Measurements from ENCODE around the gene TMEM171. TPM values are rescaled to one million over a fixed set of nuclear protein-coding genes. Genes with fewer than 3 reads are reported as not detected.

The TMEM171 gene
- total RNA-seq, 4 donors from 2014 or later, result 5.9 to 12.6 (median 9.1) TPM

GRCh38 chr5:73176250-73176649, 55.9 kb downstream of the TMEM171 start:
- intact Hi-C loops (cut with DNase I), result no loop called here
- DNase-seq, result no peak
- Histone ChIP-seq H3K4me1 (no peaks in the 10 kb centered on the region), H3K27ac (no peak overlapping the region), H3K27me3 (peaks cover 0 to 27% (median 0%) of the 10 kb centered on the region in 4 donors), H3K36me3 (no peaks in the 10 kb centered on the region), H3K9me3 (no peaks in the 10 kb centered on the region), H3K4me3 (no peak overlapping the region)
- TF ChIP-seq POLR2A (IDR thresholded peaks at IDR 0.05) (no peak), CTCF (IDR thresholded peaks at IDR 0.05) (no peak)
- WGBS, 2 donors, result 81 to 91% methylated on average over 2 of the region's 2 CpGs

- intact Hi-C loops (cut with DNase I), result no loop called here
- no peak for TF ChIP-seq POLR2A (IDR thresholded peaks at IDR 0.05)
- TF ChIP-seq CTCF (IDR thresholded peaks at IDR 0.05), result no peak
- no peaks in the 10 kb centered on the region for H3K9me3 ChIP-seq
- no peaks in the 10 kb centered on the region for H3K4me1 ChIP-seq
- WGBS, 2 donors, result 86 to 91% methylated on average over 5 of the region's 5 CpGs
- no peak overlapping the region for H3K27ac ChIP-seq
- H3K36me3 ChIP-seq, result no peaks in the 10 kb centered on the region
- H3K27me3 ChIP-seq, result peaks cover 0 to 35% (median 0%) of the 10 kb centered on the region in 4 donors
- DNase-seq, result no peak
- no peak overlapping the region for H3K4me3 ChIP-seq
Observed at GRCh38 chr5:73178265-73178664, 57.9 kb downstream of the TMEM171 start.

- Histone ChIP-seq H3K27me3 (peaks cover 0 to 37% (median 0%) of the 10 kb centered on the region in 4 donors), H3K36me3 (no peaks in the 10 kb centered on the region), H3K9me3 (peaks cover 0 to 6% (median 0%) of the 10 kb centered on the region in 3 donors), H3K27ac (no peak overlapping the region), H3K4me1 (no peaks in the 10 kb centered on the region), H3K4me3 (no peak overlapping the region)
- intact Hi-C loops (cut with DNase I), result no loop called here
- TF ChIP-seq POLR2A (IDR thresholded peaks at IDR 0.05), result no peak
- TF ChIP-seq CTCF (IDR thresholded peaks at IDR 0.05), result no peak
- DNase-seq, result no peak
- WGBS, 2 donors, result 63 to 75% methylated on average over 3 of the region's 3 CpGs
Observed at GRCh38 chr5:73179730-73180129, 59.4 kb downstream of the TMEM171 start.

- H3K27ac ChIP-seq, result no peak overlapping the region
- no peak for DNase-seq
- intact Hi-C loops (cut with DNase I), result no loop called here
Observed at GRCh38 chr5:73180566-73180965, 60.2 kb downstream of the TMEM171 start.

More at GRCh38 chr5:73180566-73180965, 60.2 kb downstream of the TMEM171 start:
- Histone ChIP-seq H3K36me3 (no peaks in the 10 kb centered on the region), H3K9me3 (peaks cover 0 to 6% (median 0%) of the 10 kb centered on the region in 3 donors), H3K27me3 (peaks cover 0 to 37% (median 0%) of the 10 kb centered on the region in 4 donors), H3K4me3 (no peak overlapping the region), H3K4me1 (no peaks in the 10 kb centered on the region)
- no peak for TF ChIP-seq CTCF (IDR thresholded peaks at IDR 0.05)
- no peak for TF ChIP-seq POLR2A (IDR thresholded peaks at IDR 0.05)

Other genes starting within 250 kb of the TMEM171 start
- 10 to 100 TPM; 30.2 to 41.8 (median 36.6) TPM for gene FCHO2, start 164.5 kb upstream of the TMEM171 start, total RNA-seq
- not detected for gene TMEM174, start 52.6 kb downstream of the TMEM171 start, total RNA-seq

Data from esophagus squamous epithelium (tissue), 5 donors.